Endothelial cell of umbilical vein (primary cell): Measurements from ENCODE around the gene MMP11. TPM values are rescaled to one million over a fixed set of nuclear protein-coding genes. Genes with fewer than 3 reads are reported as not detected.

Experiments used
- BruUV-seq: library from RNA; stranded (reverse); fragments of 400-500 nt; replicated peaks from 2 replicates; lab custom pipeline; 2021; lab: Mats Ljungman, UMichigan
- CTCF ChIA-PET: fragments of 300-600, 350-600 bp; sonication (Branson Sonifier 250); formaldehyde crosslinking; loops from one replicate; lab custom pipeline; 2021; ENCODE audit warnings: antibody characterized with exemption, inconsistent platforms; lab: Charles Lee
- POLR2A ChIA-PET: fragments of 300-600, 350-600 bp; sonication (Branson Sonifier 250); formaldehyde crosslinking; loops from one replicate; lab custom pipeline; 2021; ENCODE audit warnings: antibody characterized with exemption, inconsistent platforms; lab: Charles Lee
- DNase-seq: peaks from one replicate; pipeline ENCODE4 v3.0.0-alpha.2; 2011; ENCODE audit warnings: low read depth, low spot score
- FAIRE-seq: peaks from 2 replicates; lab custom pipeline; 2011; peaks lifted over from hg19 to GRCh38; lab: Jason Lieb, UNC
- H2AFZ ChIP-seq: 2 replicates; pipeline ENCODE4 v1.6.0; 2012; ENCODE audit warnings: low read depth, low read length, control low read depth, inconsistent platforms
- H3K27ac ChIP-seq: 2 replicates; pipeline ENCODE4 v1.5.1; 2011; ENCODE audit warnings: low read depth, mild to moderate bottlenecking, control low read depth, low read length, moderate library complexity; ENCODE audit not compliant: insufficient read depth
- H3K27me3 ChIP-seq, 2 experiments: 2 replicates each; pipeline versions ENCODE4 v1.6.0 to v1.6.1; 2011; ENCODE audit warnings: low read length in 2 of 2, mixed read lengths in 1 of 2; ENCODE audit not compliant: control insufficient read depth in 2 of 2, insufficient read depth in 2 of 2
- H3K36me3 ChIP-seq, 2 experiments: 2 replicates in 1 of 2; 3 replicates in 1 of 2; pipeline ENCODE4 v1.5.1; 2011; ENCODE audit warnings: low read length in 2 of 2, mild to moderate bottlenecking in 1 of 2, moderate library complexity in 1 of 2; ENCODE audit not compliant: control insufficient read depth in 2 of 2, insufficient read depth in 2 of 2; ENCODE audit errors: extremely low read depth in 1 of 2
- H3K4me1 ChIP-seq: 3 replicates; pipeline ENCODE4 v1.5.1; 2011; ENCODE audit warnings: mild to moderate bottlenecking, low read length; ENCODE audit not compliant: control insufficient read depth, insufficient read depth; ENCODE audit errors: extremely low read depth
- H3K4me2 ChIP-seq: 2 replicates; pipeline ENCODE4 v1.6.1; 2011; ENCODE audit warnings: low read length, control low read depth, mixed read lengths; ENCODE audit not compliant: insufficient read depth
- H3K4me3 ChIP-seq, 3 experiments: fragments of 200-600 bp in 1 of 3; sonication (generic), shearing (Covaris generic) in 1 of 3; replicated peaks in 1 of 3; 2 replicates each; pipeline ENCODE4 v1.5.1; 2011 to 2016; ENCODE audit warnings: control low read depth in 3 of 3, low read length in 3 of 3, mild to moderate bottlenecking in 2 of 3, inconsistent platforms in 1 of 3, low read depth in 1 of 3, moderate library complexity in 1 of 3; ENCODE audit not compliant: insufficient read depth in 1 of 3
- H3K79me2 ChIP-seq: 2 replicates; pipeline ENCODE4 v1.6.0; 2012; ENCODE audit warnings: low read length, inconsistent platforms; ENCODE audit not compliant: control insufficient read depth, insufficient read depth
- H3K9ac ChIP-seq: replicated peaks from 2 replicates; pipeline ENCODE3; 2011; ENCODE audit warnings: low read length, control low read depth; ENCODE audit not compliant: insufficient read depth; ENCODE audit errors: extremely low read depth
- H3K9me1 ChIP-seq: replicated peaks from 3 replicates; pipeline ENCODE4 v1.6.0; 2011; ENCODE audit warnings: mild to moderate bottlenecking, low read length; ENCODE audit not compliant: control insufficient read depth, insufficient read depth; ENCODE audit errors: extremely low read depth
- H3K9me3 ChIP-seq: replicated peaks from 2 replicates; pipeline ENCODE4 v1.5.1; 2012; ENCODE audit warnings: low read length, inconsistent platforms; ENCODE audit not compliant: control insufficient read depth, insufficient read depth
- H4K20me1 ChIP-seq: replicated peaks from 2 replicates; pipeline ENCODE3; 2011; ENCODE audit warnings: mild to moderate bottlenecking, low read length; ENCODE audit not compliant: control insufficient read depth, insufficient read depth; ENCODE audit errors: extremely low read depth
- CTCF ChIP-seq, 2 donors: IDR thresholded peaks; 1 replicate in 1 of 2; 2 replicates in 1 of 2; pipeline ENCODE4 v1.5.1; 2011; ENCODE audit warnings: low read length in 2 of 2, mild to moderate bottlenecking in 2 of 2, moderate library complexity in 2 of 2, control low read depth in 1 of 2, inconsistent platforms in 1 of 2, low read depth in 1 of 2; ENCODE audit not compliant: insufficient read depth in 1 of 2; ENCODE audit errors: extremely low read depth in 1 of 2
- EZH2 ChIP-seq: IDR thresholded peaks from 2 replicates; pipeline ENCODE4 v1.6.1; 2012; ENCODE audit warnings: borderline replicate concordance, low read depth, mild to moderate bottlenecking, moderate library complexity, low read length, inconsistent platforms; ENCODE audit not compliant: severe bottlenecking
- FOS ChIP-seq: IDR thresholded peaks from 2 replicates; pipeline ENCODE4 v1.6.1; 2011; ENCODE audit warnings: mild to moderate bottlenecking, low read length, moderate library complexity, borderline replicate concordance; ENCODE audit not compliant: insufficient read depth
- GATA2 ChIP-seq: IDR thresholded peaks from 2 replicates; pipeline ENCODE4 v1.7.0; 2011; ENCODE audit warnings: low read depth, mild to moderate bottlenecking, moderate library complexity, mixed read lengths, low read length; ENCODE audit not compliant: insufficient read length, insufficient read depth
- JUN ChIP-seq: IDR thresholded peaks from 2 replicates; pipeline ENCODE4 v1.6.1; 2011; ENCODE audit warnings: borderline replicate concordance, low read depth; ENCODE audit not compliant: insufficient read length, insufficient read depth
- MAX ChIP-seq: IDR thresholded peaks from 2 replicates; pipeline ENCODE4 v1.6.1; 2011; ENCODE audit not compliant: insufficient read depth, insufficient read length
- MYC ChIP-seq: IDR thresholded peaks from one replicate; pipeline ENCODE4 v1.6.1; 2011; ENCODE audit warnings: mild to moderate bottlenecking, low read depth, low read length
- POLR2A ChIP-seq: IDR thresholded peaks from 2 replicates; pipeline ENCODE4 v1.6.1; 2012; ENCODE audit warnings: low read depth, mild to moderate bottlenecking, control low read depth, low read length
- POLR2AphosphoS5 ChIP-seq: IDR thresholded peaks from 2 replicates; pipeline ENCODE4 v1.6.1; 2012; ENCODE audit warnings: low read depth, mild to moderate bottlenecking, control low read depth, low read length, moderate library complexity; ENCODE audit not compliant: insufficient read depth
- dilution Hi-C: fragments of 300-500 bp; cut with MboI; formaldehyde crosslinking; loops from one replicate; pipeline ENCODE4 v1.15.0; 2019; ENCODE audit warnings: low sequenced_read_pairs; ENCODE audit not compliant: extremely low pct_ligation_motif_present
- intact Hi-C: fragments of 100-400 bp; cut with micrococcal nuclease; formaldehyde crosslinking; loops from one replicate; pipeline ENCODE4 v1.10.0; 2022
- polyA plus RNA-seq, 4 experiments: library from polyadenylated mRNA; depleted of rRNA in 3 of 4; stranded (reverse) in 3 of 4; unstranded in 1 of 4; fragments of >200 nt; gene quantifications; 2 replicates each; pipeline versions ENCODE4 v1.2.1 to v1.2.3, GENCODE V29; 2011 to 2012; ENCODE audit warnings: missing spikeins in 1 of 4
- total RNA-seq: library from RNA; stranded (reverse); gene quantifications from 2 replicates; pipeline ENCODE4 v1.2.3, GENCODE V29; 2021

The MMP11 gene
- total and polyA plus RNA-seq, 2 donors (not counting 3 experiments of a cell fraction or from before 2014, with no cell fraction given) = 10.3 to 16.9 TPM

GRCh38 chr22:23781511-23782183 is 9.0 kb downstream of the MMP11 start:
- intact Hi-C loops = no loop called here
- dilution Hi-C loops = no loop called here
- DNase-seq (no peak), FAIRE-seq (no peak)
- no peaks in the 10 kb centered on the region for H3K79me2 ChIP-seq
- H3K4me1 ChIP-seq = peaks cover 5% of the 10 kb centered on the region
- no peak for TF ChIP-seq MYC
- TF ChIP-seq CTCF (IDR thresholded peaks at IDR 0.05; ENCODE audit: extremely low read depth in 1 of 2, insufficient read depth in 1 of 2, low read depth in 1 of 2, low read length in 2 of 2) = no peak
- TF ChIP-seq JUN = no peak
- no peak for TF ChIP-seq POLR2A
- no peak for TF ChIP-seq GATA2
- TF ChIP-seq EZH2 = no peak
- no peak for TF ChIP-seq POLR2AphosphoS5
- no peak for TF ChIP-seq MAX
- no peak for TF ChIP-seq FOS
- H3K9ac ChIP-seq = no peak overlapping the region
- H3K9me3 ChIP-seq = no peaks in the 10 kb centered on the region
- no peak overlapping the region for H2AFZ ChIP-seq
- POLR2A ChIA-PET = no interaction called here
- no peak overlapping the region for H3K27ac ChIP-seq
- H3K4me2 ChIP-seq = no peak overlapping the region
- H3K27me3 ChIP-seq = no peaks in the 10 kb centered on the region
- no peaks in the 10 kb centered on the region for H3K9me1 ChIP-seq
- no TSS peak for BruUV-seq
- CTCF ChIA-PET = interaction anchor here (1.4 kb wide), 1 partner anchor 68 kb away, joined by 3 read pairs; no protein-coding TSS in a partner anchor
- H4K20me1 ChIP-seq = no peaks in the 10 kb centered on the region
- no peaks in the 10 kb centered on the region for H3K36me3 ChIP-seq
- H3K4me3 ChIP-seq = no peak overlapping the region
